ENCODE measurements around the gene VILL. TPM values are rescaled to one million over a fixed set of nuclear protein-coding genes. Genes with fewer than 3 reads are reported as not detected.

The VILL gene
- total and polyA plus RNA-seq, 2 of the 8 experiments (the other 6 are each of a cell fraction or from before 2014, with no cell fraction given) = 4.1 to 4.2 TPM

DNA sequence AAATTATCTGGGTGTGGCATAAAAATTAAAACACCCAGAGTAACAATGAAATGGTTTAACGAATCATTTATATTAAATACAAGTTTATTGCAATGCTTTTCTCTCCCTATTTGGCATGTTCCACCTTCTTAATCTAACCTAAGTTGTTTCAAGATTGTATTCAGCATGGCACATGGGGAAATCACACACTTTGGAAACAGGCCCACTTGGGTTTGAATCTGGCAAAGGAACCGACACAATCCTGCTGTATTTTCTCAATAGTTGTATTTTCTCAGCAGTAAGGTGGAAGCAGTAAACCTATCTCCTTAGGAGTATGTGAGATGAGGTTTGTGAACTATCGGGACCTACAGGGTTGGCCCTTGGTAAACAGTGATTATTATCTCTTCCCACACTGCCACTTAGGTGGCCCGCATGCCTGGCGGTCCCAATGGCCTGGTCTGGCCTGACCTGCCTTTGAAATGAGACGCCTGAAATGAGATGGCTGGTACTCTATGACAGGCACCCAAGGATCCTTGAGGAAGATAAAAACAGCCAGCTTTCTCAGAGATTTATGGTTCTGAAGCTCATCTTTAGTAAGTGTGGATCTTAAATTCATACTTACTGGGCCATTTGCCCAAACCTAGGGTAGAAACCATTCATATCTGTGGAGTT is 45.3 kb upstream of the VILL start (continued):
- TF ChIP-seq, protein P1, sequence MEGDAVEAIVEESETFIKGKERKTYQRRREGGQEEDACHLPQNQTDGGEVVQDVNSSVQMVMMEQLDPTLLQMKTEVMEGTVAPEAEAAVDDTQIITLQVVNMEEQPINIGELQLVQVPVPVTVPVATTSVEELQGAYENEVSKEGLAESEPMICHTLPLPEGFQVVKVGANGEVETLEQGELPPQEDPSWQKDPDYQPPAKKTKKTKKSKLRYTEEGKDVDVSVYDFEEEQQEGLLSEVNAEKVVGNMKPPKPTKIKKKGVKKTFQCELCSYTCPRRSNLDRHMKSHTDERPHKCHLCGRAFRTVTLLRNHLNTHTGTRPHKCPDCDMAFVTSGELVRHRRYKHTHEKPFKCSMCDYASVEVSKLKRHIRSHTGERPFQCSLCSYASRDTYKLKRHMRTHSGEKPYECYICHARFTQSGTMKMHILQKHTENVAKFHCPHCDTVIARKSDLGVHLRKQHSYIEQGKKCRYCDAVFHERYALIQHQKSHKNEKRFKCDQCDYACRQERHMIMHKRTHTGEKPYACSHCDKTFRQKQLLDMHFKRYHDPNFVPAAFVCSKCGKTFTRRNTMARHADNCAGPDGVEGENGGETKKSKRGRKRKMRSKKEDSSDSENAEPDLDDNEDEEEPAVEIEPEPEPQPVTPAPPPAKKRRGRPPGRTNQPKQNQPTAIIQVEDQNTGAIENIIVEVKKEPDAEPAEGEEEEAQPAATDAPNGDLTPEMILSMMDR (IDR thresholded peaks at IDR 0.05; ENCODE audit: control extremely low read depth in 1 of 3, insufficient read depth in 1 of 3, low read depth in 1 of 3, low read length in 3 of 3) = no peak
- TF ChIP-seq TEAD4 (IDR thresholded peaks at IDR 0.05; ENCODE audit: low read depth, low read length) (no peak), ASH2L (IDR thresholded peaks at IDR 0.05; ENCODE audit: low read length) (no peak), FOSL1 (IDR thresholded peaks at IDR 0.05; ENCODE audit: insufficient read depth, low read depth, low read length) (no peak)
